ENCODE data around the gene VAT1L. TPM values are rescaled to one million over a fixed set of nuclear protein-coding genes. Genes with fewer than 3 reads are reported as not detected.

Gene VAT1L
- total and polyA plus RNA-seq, 10 of the 15 experiments (the other 5 are each of a cell fraction or from before 2014, with no cell fraction given), result 0.06 to 0.18 (median 0.10) TPM; not detected in 5

DNA sequence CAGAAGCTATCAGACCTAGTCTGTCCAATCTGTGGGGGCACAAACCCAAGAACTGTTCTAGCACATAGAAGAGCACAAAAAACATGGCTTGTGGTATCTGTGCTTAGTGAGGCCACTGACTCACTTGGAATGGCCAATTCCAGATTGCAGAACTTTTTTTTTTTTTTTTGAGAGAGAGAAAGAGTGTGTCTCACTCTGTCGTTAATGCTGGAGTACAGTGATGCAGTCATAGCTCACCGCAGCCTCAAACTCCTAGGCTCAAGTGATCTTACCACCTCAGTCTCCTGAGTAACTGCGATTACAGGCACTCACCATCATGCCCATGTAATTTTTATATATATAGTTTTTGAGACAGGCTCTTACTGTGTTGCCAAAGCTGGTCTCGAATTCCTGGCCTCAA is 156.8 kb downstream of the VAT1L start:
- WGBS (ENCODE audit: insufficient coverage, insufficient replicate concordance, low lambda C conversion rate, missing lambda C conversion rate), result 47% methylated on average over 4 of the region's 4 CpGs
- BruUV-seq (replicated peaks), result no TSS peak

More for the DNA sequence above, 156.8 kb downstream of the VAT1L start:
- in situ Hi-C loops (cut with MboI) (no loop called here), intact Hi-C loops (cut with micrococcal nuclease; ENCODE audit: unreplicated experiment) (no loop called here)
- no peak overlapping the region for H3K27ac ChIP-seq (ENCODE audit: control insufficient read depth, insufficient read depth)
- no peak overlapping the region for H2AFZ ChIP-seq (ENCODE audit: control insufficient read depth, low read depth, low read length)
- TF ChIP-seq CEBPB (IDR thresholded peaks at IDR 0.05; ENCODE audit: borderline replicate concordance in 1 of 2, low read depth in 2 of 2, low read length in 2 of 2), result no peak
- TF ChIP-seq, protein P1, sequence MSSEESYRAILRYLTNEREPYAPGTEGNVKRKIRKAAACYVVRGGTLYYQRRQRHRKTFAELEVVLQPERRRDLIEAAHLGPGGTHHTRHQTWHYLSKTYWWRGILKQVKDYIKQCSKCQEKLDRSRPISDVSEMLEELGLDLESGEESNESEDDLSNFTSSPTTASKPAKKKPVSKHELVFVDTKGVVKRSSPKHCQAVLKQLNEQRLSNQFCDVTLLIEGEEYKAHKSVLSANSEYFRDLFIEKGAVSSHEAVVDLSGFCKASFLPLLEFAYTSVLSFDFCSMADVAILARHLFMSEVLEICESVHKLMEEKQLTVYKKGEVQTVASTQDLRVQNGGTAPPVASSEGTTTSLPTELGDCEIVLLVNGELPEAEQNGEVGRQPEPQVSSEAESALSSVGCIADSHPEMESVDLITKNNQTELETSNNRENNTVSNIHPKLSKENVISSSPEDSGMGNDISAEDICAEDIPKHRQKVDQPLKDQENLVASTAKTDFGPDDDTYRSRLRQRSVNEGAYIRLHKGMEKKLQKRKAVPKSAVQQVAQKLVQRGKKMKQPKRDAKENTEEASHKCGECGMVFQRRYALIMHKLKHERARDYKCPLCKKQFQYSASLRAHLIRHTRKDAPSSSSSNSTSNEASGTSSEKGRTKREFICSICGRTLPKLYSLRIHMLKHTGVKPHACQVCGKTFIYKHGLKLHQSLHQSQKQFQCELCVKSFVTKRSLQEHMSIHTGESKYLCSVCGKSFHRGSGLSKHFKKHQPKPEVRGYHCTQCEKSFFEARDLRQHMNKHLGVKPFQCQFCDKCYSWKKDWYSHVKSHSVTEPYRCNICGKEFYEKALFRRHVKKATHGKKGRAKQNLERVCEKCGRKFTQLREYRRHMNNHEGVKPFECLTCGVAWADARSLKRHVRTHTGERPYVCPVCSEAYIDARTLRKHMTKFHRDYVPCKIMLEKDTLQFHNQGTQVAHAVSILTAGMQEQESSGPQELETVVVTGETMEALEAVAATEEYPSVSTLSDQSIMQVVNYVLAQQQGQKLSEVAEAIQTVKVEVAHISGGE (CRISPR knock-in tag; IDR thresholded peaks at IDR 0.05), result no peak
- no peak for TF ChIP-seq CHD2 (IDR thresholded peaks at IDR 0.05; ENCODE audit: borderline replicate concordance, low read depth, low read length)
- TF ChIP-seq LARP7 (IDR thresholded peaks at IDR 0.05), result no peak
- TF ChIP-seq, protein P2, sequence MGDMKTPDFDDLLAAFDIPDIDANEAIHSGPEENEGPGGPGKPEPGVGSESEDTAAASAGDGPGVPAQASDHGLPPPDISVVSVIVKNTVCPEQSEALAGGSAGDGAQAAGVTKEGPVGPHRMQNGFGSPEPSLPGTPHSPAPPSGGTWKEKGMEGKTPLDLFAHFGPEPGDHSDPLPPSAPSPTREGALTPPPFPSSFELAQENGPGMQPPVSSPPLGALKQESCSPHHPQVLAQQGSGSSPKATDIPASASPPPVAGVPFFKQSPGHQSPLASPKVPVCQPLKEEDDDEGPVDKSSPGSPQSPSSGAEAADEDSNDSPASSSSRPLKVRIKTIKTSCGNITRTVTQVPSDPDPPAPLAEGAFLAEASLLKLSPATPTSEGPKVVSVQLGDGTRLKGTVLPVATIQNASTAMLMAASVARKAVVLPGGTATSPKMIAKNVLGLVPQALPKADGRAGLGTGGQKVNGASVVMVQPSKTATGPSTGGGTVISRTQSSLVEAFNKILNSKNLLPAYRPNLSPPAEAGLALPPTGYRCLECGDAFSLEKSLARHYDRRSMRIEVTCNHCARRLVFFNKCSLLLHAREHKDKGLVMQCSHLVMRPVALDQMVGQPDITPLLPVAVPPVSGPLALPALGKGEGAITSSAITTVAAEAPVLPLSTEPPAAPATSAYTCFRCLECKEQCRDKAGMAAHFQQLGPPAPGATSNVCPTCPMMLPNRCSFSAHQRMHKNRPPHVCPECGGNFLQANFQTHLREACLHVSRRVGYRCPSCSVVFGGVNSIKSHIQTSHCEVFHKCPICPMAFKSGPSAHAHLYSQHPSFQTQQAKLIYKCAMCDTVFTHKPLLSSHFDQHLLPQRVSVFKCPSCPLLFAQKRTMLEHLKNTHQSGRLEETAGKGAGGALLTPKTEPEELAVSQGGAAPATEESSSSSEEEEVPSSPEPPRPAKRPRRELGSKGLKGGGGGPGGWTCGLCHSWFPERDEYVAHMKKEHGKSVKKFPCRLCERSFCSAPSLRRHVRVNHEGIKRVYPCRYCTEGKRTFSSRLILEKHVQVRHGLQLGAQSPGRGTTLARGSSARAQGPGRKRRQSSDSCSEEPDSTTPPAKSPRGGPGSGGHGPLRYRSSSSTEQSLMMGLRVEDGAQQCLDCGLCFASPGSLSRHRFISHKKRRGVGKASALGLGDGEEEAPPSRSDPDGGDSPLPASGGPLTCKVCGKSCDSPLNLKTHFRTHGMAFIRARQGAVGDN (IDR thresholded peaks at IDR 0.05), result no peak
- TF ChIP-seq SMC3 (IDR thresholded peaks at IDR 0.05; ENCODE audit: borderline replicate concordance, low read length), result no peak
- no peak for TF ChIP-seq ZZZ3 (IDR thresholded peaks at IDR 0.05; ENCODE audit: control insufficient read depth, insufficient read length, low read depth)
- H3K36me3 ChIP-seq (ENCODE audit: control insufficient read depth in 2 of 2, insufficient read depth in 2 of 2, low read length in 1 of 2), result no peaks in the 10 kb centered on the region
- no peaks in the 10 kb centered on the region for H3K79me2 ChIP-seq (ENCODE audit: control insufficient read depth, insufficient read depth, low read length)
- H3K9me3 ChIP-seq (replicated peaks; ENCODE audit: control insufficient read depth, insufficient read depth, low read length), result no peaks in the 10 kb centered on the region; the same call in 2 of the 3 replicates
- H3K9ac ChIP-seq (ENCODE audit: control insufficient read depth, insufficient read depth, low read length), result no peak overlapping the region
- SMC1A ChIA-PET (ENCODE audit: uncharacterized antibody, unreplicated experiment), result no interaction called here
- DNase-seq (ENCODE audit: low read depth, low spot score) (no peak), FAIRE-seq (no peak), ATAC-seq (no peak)
- no peaks in the 10 kb centered on the region for H3K27me3 ChIP-seq (replicated peaks in 1 of 2; ENCODE audit: control insufficient read depth in 2 of 2, insufficient read depth in 2 of 2, low read length in 1 of 2)
- POLR2A ChIA-PET, result no interaction called here
- RAD21 ChIA-PET (ENCODE audit: unreplicated experiment), result interaction anchor here (1.0 kb wide), 1 partner anchor 25 kb away, joined by 4 read pairs; no protein-coding TSS in a partner anchor
- no peaks in the 10 kb centered on the region for H4K20me1 ChIP-seq (ENCODE audit: control insufficient read depth, insufficient read depth)
- CTCF ChIA-PET, result interaction anchor here (0.6 kb wide), 1 partner anchor 208 kb away, joined by 3 read pairs; no protein-coding TSS in a partner anchor
- H3K4me1 ChIP-seq (ENCODE audit: control insufficient read depth, insufficient read depth, low read length), result no peaks in the 10 kb centered on the region
- no peak overlapping the region for H3K4me2 ChIP-seq (ENCODE audit: control insufficient read depth, insufficient read depth)
- H3K4me3 ChIP-seq, result no peak overlapping the region
